ENCODE results near the gene VPS35L. TPM values are rescaled to one million over a fixed set of nuclear protein-coding genes. Genes with fewer than 3 reads are reported as not detected.

The VPS35L gene
- total and polyA plus RNA-seq, 2 of the 13 experiments (the other 11 are each of a cell fraction or from before 2014, with no cell fraction given), result 1.4 to 1.6 TPM

DNA sequence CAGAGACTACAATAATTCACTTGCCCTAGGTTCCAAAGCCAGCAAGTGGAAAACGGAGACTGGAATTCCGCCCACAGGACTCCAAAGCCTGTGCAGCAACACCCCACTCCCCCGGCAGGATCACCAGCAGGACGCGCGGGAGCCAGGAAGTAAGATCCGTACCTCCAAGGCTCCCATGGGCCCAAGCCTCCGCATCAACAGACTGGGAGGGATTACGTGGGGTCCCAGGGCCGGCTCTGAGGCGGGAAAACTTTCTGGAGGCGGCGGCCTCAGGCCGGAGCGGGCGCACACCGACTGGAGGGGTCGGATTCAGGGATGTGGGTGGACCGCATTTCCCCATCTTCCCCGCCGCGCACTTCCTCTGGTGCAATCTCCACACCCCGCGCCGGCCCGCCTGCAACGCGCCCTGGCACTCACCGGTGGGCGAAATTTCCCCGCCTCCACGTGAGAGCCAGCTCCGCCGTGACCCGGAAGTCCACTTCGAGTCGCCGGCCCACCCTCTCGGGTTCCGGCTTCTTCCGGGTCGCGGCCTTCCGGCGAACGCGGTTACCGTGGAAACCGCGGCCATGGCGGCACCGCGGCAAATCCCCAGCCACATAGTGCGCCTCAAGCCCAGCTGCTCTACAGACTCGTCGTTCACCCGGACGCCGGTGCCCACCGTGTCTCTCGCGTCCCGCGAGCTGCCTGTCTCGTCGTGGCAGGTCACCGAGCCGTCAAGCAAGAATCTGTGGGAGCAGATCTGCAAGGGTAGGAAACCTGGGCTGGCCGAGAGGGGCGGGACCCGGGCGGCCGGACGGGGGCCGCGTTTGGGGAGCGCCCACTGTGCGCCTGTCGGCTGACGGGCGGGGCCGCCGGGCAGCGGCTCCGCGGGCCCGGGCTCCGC lies 162.5 kb downstream of the VPS35L start, which contains the start of the genes IQCK and KNOP1 (continued):
- TF ChIP-seq, protein P1, sequence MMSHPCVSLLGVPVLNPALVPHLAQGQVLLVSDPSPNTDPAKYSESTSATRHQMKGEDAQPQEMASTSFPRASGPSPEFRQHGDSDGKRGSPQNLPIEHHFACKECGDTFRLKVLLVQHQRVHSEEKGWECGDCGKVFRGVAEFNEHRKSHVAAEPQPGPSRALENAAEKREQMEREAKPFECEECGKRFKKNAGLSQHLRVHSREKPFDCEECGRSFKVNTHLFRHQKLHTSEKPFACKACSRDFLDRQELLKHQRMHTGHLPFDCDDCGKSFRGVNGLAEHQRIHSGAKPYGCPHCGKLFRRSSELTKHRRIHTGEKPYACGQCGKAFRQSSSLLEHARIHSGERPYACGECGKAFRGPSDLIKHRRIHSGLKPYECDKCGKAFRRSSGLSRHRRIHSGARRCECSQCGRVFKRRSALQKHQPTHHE (CRISPR knock-in tag; IDR thresholded peaks at IDR 0.05; ENCODE audit: borderline replicate concordance), result peak; percentile 86; the same call in 1 of the 2 replicates
- TF ChIP-seq ZNF878 (CRISPR knock-in tag; IDR thresholded peaks at IDR 0.05) (no peak), ZNF564 (CRISPR knock-in tag; IDR thresholded peaks at IDR 0.05) (peak; percentile 91), CREB1 (IDR thresholded peaks at IDR 0.05) (no peak), CREB1 (CRISPR knock-in tag; IDR thresholded peaks at IDR 0.05) (no peak), ESRRA (CRISPR knock-in tag; IDR thresholded peaks at IDR 0.05; ENCODE audit: low read depth) (peak; percentile 58; the same call in 1 of the 2 replicates), EZH2 (conservative IDR thresholded peaks at IDR 0.05; ENCODE audit: low read depth, low read length) (no peak), ARNTL (CRISPR knock-in tag; IDR thresholded peaks at IDR 0.05) (peak; percentile 95), REPIN1 (CRISPR knock-in tag; IDR thresholded peaks at IDR 0.05; ENCODE audit: borderline replicate concordance, low read depth) (peak; percentile 98), ZNF543 (CRISPR knock-in tag; IDR thresholded peaks at IDR 0.05) (peak; percentile 98), MXI1 (IDR thresholded peaks at IDR 0.05; ENCODE audit: borderline replicate concordance, low read depth, low read length) (peak; percentile 100), ZNF33B (CRISPR knock-in tag; IDR thresholded peaks at IDR 0.05) (peak; percentile 88; the same call in 1 of the 2 replicates)
- TF ChIP-seq, protein P2, sequence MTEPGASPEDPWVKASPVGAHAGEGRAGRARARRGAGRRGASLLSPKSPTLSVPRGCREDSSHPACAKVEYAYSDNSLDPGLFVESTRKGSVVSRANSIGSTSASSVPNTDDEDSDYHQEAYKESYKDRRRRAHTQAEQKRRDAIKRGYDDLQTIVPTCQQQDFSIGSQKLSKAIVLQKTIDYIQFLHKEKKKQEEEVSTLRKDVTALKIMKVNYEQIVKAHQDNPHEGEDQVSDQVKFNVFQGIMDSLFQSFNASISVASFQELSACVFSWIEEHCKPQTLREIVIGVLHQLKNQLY (CRISPR knock-in tag; IDR thresholded peaks at IDR 0.05), result no peak
- TF ChIP-seq, protein P3, sequence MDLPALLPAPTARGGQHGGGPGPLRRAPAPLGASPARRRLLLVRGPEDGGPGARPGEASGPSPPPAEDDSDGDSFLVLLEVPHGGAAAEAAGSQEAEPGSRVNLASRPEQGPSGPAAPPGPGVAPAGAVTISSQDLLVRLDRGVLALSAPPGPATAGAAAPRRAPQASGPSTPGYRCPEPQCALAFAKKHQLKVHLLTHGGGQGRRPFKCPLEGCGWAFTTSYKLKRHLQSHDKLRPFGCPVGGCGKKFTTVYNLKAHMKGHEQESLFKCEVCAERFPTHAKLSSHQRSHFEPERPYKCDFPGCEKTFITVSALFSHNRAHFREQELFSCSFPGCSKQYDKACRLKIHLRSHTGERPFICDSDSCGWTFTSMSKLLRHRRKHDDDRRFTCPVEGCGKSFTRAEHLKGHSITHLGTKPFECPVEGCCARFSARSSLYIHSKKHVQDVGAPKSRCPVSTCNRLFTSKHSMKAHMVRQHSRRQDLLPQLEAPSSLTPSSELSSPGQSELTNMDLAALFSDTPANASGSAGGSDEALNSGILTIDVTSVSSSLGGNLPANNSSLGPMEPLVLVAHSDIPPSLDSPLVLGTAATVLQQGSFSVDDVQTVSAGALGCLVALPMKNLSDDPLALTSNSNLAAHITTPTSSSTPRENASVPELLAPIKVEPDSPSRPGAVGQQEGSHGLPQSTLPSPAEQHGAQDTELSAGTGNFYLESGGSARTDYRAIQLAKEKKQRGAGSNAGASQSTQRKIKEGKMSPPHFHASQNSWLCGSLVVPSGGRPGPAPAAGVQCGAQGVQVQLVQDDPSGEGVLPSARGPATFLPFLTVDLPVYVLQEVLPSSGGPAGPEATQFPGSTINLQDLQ (CRISPR knock-in tag; IDR thresholded peaks at IDR 0.05), result no peak
- TF ChIP-seq, protein P4, sequence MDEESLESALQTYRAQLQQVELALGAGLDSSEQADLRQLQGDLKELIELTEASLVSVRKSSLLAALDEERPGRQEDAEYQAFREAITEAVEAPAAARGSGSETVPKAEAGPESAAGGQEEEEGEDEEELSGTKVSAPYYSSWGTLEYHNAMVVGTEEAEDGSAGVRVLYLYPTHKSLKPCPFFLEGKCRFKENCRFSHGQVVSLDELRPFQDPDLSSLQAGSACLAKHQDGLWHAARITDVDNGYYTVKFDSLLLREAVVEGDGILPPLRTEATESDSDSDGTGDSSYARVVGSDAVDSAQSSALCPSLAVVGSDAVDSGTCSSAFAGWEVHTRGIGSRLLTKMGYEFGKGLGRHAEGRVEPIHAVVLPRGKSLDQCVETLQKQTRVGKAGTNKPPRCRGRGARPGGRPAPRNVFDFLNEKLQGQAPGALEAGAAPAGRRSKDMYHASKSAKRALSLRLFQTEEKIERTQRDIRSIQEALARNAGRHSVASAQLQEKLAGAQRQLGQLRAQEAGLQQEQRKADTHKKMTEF (CRISPR knock-in tag; IDR thresholded peaks at IDR 0.05), result peak; percentile 98
- TF ChIP-seq, protein P5, sequence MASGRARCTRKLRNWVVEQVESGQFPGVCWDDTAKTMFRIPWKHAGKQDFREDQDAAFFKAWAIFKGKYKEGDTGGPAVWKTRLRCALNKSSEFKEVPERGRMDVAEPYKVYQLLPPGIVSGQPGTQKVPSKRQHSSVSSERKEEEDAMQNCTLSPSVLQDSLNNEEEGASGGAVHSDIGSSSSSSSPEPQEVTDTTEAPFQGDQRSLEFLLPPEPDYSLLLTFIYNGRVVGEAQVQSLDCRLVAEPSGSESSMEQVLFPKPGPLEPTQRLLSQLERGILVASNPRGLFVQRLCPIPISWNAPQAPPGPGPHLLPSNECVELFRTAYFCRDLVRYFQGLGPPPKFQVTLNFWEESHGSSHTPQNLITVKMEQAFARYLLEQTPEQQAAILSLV (CRISPR knock-in tag; IDR thresholded peaks at IDR 0.05; ENCODE audit: borderline replicate concordance), result peak; percentile 96

All from HepG2 (cell line).